Endothelial cell of umbilical vein (primary cell): ENCODE measurements around the gene NUAK1. TPM values are rescaled to one million over a fixed set of nuclear protein-coding genes. Genes with fewer than 3 reads are reported as not detected.

Source experiments
- BruUV-seq: library from RNA; stranded (reverse); fragments of 400-500 nt; replicated peaks from 2 replicates; lab custom pipeline; 2021; lab: Mats Ljungman, UMichigan
- CTCF ChIA-PET: fragments of 300-600, 350-600 bp; sonication (Branson Sonifier 250); formaldehyde crosslinking; loops from one replicate; lab custom pipeline; 2021; ENCODE audit warnings: antibody characterized with exemption, inconsistent platforms; lab: Charles Lee
- POLR2A ChIA-PET: fragments of 300-600, 350-600 bp; sonication (Branson Sonifier 250); formaldehyde crosslinking; loops from one replicate; lab custom pipeline; 2021; ENCODE audit warnings: antibody characterized with exemption, inconsistent platforms; lab: Charles Lee
- DNase-seq: peaks from one replicate; pipeline ENCODE4 v3.0.0-alpha.2; 2011; ENCODE audit warnings: low read depth, low spot score
- FAIRE-seq: peaks from 2 replicates; lab custom pipeline; 2011; peaks lifted over from hg19 to GRCh38; lab: Jason Lieb, UNC
- H2AFZ ChIP-seq: 2 replicates; pipeline ENCODE4 v1.6.0; 2012; ENCODE audit warnings: low read depth, low read length, control low read depth, inconsistent platforms
- H3K27ac ChIP-seq: 2 replicates; pipeline ENCODE4 v1.5.1; 2011; ENCODE audit warnings: low read depth, mild to moderate bottlenecking, control low read depth, low read length, moderate library complexity; ENCODE audit not compliant: insufficient read depth
- H3K27me3 ChIP-seq, 2 experiments: 2 replicates each; pipeline versions ENCODE4 v1.6.0 to v1.6.1; 2011; ENCODE audit warnings: low read length in 2 of 2, mixed read lengths in 1 of 2; ENCODE audit not compliant: control insufficient read depth in 2 of 2, insufficient read depth in 2 of 2
- H3K36me3 ChIP-seq, 2 experiments: 2 replicates in 1 of 2; 3 replicates in 1 of 2; pipeline ENCODE4 v1.5.1; 2011; ENCODE audit warnings: low read length in 2 of 2, mild to moderate bottlenecking in 1 of 2, moderate library complexity in 1 of 2; ENCODE audit not compliant: control insufficient read depth in 2 of 2, insufficient read depth in 2 of 2; ENCODE audit errors: extremely low read depth in 1 of 2
- H3K4me1 ChIP-seq: 3 replicates; pipeline ENCODE4 v1.5.1; 2011; ENCODE audit warnings: mild to moderate bottlenecking, low read length; ENCODE audit not compliant: control insufficient read depth, insufficient read depth; ENCODE audit errors: extremely low read depth
- H3K4me2 ChIP-seq: 2 replicates; pipeline ENCODE4 v1.6.1; 2011; ENCODE audit warnings: low read length, control low read depth, mixed read lengths; ENCODE audit not compliant: insufficient read depth
- H3K4me3 ChIP-seq, 3 experiments: fragments of 200-600 bp in 1 of 3; sonication (generic), shearing (Covaris generic) in 1 of 3; replicated peaks in 1 of 3; 2 replicates each; pipeline ENCODE4 v1.5.1; 2011 to 2016; ENCODE audit warnings: control low read depth in 3 of 3, low read length in 3 of 3, mild to moderate bottlenecking in 2 of 3, inconsistent platforms in 1 of 3, low read depth in 1 of 3, moderate library complexity in 1 of 3; ENCODE audit not compliant: insufficient read depth in 1 of 3
- H3K79me2 ChIP-seq: 2 replicates; pipeline ENCODE4 v1.6.0; 2012; ENCODE audit warnings: low read length, inconsistent platforms; ENCODE audit not compliant: control insufficient read depth, insufficient read depth
- H3K9ac ChIP-seq: replicated peaks from 2 replicates; pipeline ENCODE3; 2011; ENCODE audit warnings: low read length, control low read depth; ENCODE audit not compliant: insufficient read depth; ENCODE audit errors: extremely low read depth
- H3K9me1 ChIP-seq: replicated peaks from 3 replicates; pipeline ENCODE4 v1.6.0; 2011; ENCODE audit warnings: mild to moderate bottlenecking, low read length; ENCODE audit not compliant: control insufficient read depth, insufficient read depth; ENCODE audit errors: extremely low read depth
- H3K9me3 ChIP-seq: replicated peaks from 2 replicates; pipeline ENCODE4 v1.5.1; 2012; ENCODE audit warnings: low read length, inconsistent platforms; ENCODE audit not compliant: control insufficient read depth, insufficient read depth
- H4K20me1 ChIP-seq: replicated peaks from 2 replicates; pipeline ENCODE3; 2011; ENCODE audit warnings: mild to moderate bottlenecking, low read length; ENCODE audit not compliant: control insufficient read depth, insufficient read depth; ENCODE audit errors: extremely low read depth
- EZH2 ChIP-seq: IDR thresholded peaks from 2 replicates; pipeline ENCODE4 v1.6.1; 2012; ENCODE audit warnings: borderline replicate concordance, low read depth, mild to moderate bottlenecking, moderate library complexity, low read length, inconsistent platforms; ENCODE audit not compliant: severe bottlenecking
- FOS ChIP-seq: IDR thresholded peaks from 2 replicates; pipeline ENCODE4 v1.6.1; 2011; ENCODE audit warnings: mild to moderate bottlenecking, low read length, moderate library complexity, borderline replicate concordance; ENCODE audit not compliant: insufficient read depth
- GATA2 ChIP-seq: IDR thresholded peaks from 2 replicates; pipeline ENCODE4 v1.7.0; 2011; ENCODE audit warnings: low read depth, mild to moderate bottlenecking, moderate library complexity, mixed read lengths, low read length; ENCODE audit not compliant: insufficient read length, insufficient read depth
- JUN ChIP-seq: IDR thresholded peaks from 2 replicates; pipeline ENCODE4 v1.6.1; 2011; ENCODE audit warnings: borderline replicate concordance, low read depth; ENCODE audit not compliant: insufficient read length, insufficient read depth
- MYC ChIP-seq: IDR thresholded peaks from one replicate; pipeline ENCODE4 v1.6.1; 2011; ENCODE audit warnings: mild to moderate bottlenecking, low read depth, low read length
- POLR2A ChIP-seq: IDR thresholded peaks from 2 replicates; pipeline ENCODE4 v1.6.1; 2012; ENCODE audit warnings: low read depth, mild to moderate bottlenecking, control low read depth, low read length
- POLR2AphosphoS5 ChIP-seq: IDR thresholded peaks from 2 replicates; pipeline ENCODE4 v1.6.1; 2012; ENCODE audit warnings: low read depth, mild to moderate bottlenecking, control low read depth, low read length, moderate library complexity; ENCODE audit not compliant: insufficient read depth
- dilution Hi-C: fragments of 300-500 bp; cut with MboI; formaldehyde crosslinking; loops from one replicate; pipeline ENCODE4 v1.15.0; 2019; ENCODE audit warnings: low sequenced_read_pairs; ENCODE audit not compliant: extremely low pct_ligation_motif_present
- intact Hi-C: fragments of 100-400 bp; cut with micrococcal nuclease; formaldehyde crosslinking; loops from one replicate; pipeline ENCODE4 v1.10.0; 2022
- polyA plus RNA-seq, 4 experiments: library from polyadenylated mRNA; depleted of rRNA in 3 of 4; stranded (reverse) in 3 of 4; unstranded in 1 of 4; fragments of >200 nt; gene quantifications; 2 replicates each; pipeline versions ENCODE4 v1.2.1 to v1.2.3, GENCODE V29; 2011 to 2012; ENCODE audit warnings: missing spikeins in 1 of 4
- total RNA-seq: library from RNA; stranded (reverse); gene quantifications from 2 replicates; pipeline ENCODE4 v1.2.3, GENCODE V29; 2021
- TF ChIP-seq, protein P1 (sequence below): IDR thresholded peaks from 2 replicates; pipeline ENCODE4 v1.6.1; 2011; ENCODE audit not compliant: insufficient read depth, insufficient read length
- TF ChIP-seq, protein P2 (sequence below), 2 donors: IDR thresholded peaks; 1 replicate in 1 of 2; 2 replicates in 1 of 2; pipeline ENCODE4 v1.5.1; 2011; ENCODE audit warnings: low read length in 2 of 2, mild to moderate bottlenecking in 2 of 2, moderate library complexity in 2 of 2, control low read depth in 1 of 2, inconsistent platforms in 1 of 2, low read depth in 1 of 2; ENCODE audit not compliant: insufficient read depth in 1 of 2; ENCODE audit errors: extremely low read depth in 1 of 2

NUAK1 gene
- total and polyA plus RNA-seq, 2 donors (not counting 3 experiments of a cell fraction or from before 2014, with no cell fraction given): 34.2 to 39.7 TPM

GRCh38 chr12:106163712-106164111 is 25.0 kb upstream of the NUAK1 start:
- intact Hi-C loops (no loop called here), dilution Hi-C loops (no loop called here)
- Histone ChIP-seq H3K9ac (no peak overlapping the region), H3K9me3 (no peaks in the 10 kb centered on the region), H4K20me1 (no peaks in the 10 kb centered on the region), H3K9me1 (no peaks in the 10 kb centered on the region), H3K4me3 (no peak overlapping the region), H2AFZ (no peak overlapping the region), H3K4me1 (no peaks in the 10 kb centered on the region), H3K79me2 (no peaks in the 10 kb centered on the region), H3K4me2 (no peak overlapping the region), H3K27me3 (peaks cover 10 to 16% of the 10 kb centered on the region in 2 experiments), H3K27ac (no peak overlapping the region), H3K36me3 (no peaks in the 10 kb centered on the region)
- ChIA-PET CTCF (interaction anchor here (3.0 kb wide), 1 partner anchor 15 kb away, joined by 9 read pairs; no protein-coding TSS in a partner anchor), POLR2A (no interaction called here)
- DNase-seq: no peak
- no TSS peak for BruUV-seq
- TF ChIP-seq POLR2AphosphoS5: no peak
- TF ChIP-seq GATA2: no peak
- no peak for TF ChIP-seq EZH2
- TF ChIP-seq MYC: no peak
- no peak for FAIRE-seq

DNA sequence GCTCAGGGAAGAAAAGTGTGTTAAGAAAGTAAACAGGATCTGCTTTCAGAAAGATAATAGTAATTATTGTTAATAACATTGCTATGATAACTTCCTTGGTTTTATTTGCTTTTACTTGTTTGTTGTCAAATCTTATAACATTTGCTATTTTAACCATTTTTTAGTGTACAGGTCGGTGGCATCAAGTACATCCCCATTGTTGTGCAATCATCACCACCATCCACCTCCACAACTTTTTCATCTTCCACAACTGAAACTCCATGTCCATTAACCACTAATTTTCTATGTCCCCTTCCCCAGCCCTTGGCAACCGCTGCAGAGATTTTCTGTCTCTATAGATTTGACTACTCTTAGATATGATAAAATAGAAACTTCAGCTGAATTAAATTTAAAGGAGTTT is 22.7 kb upstream of the NUAK1 start:
- no peak for FAIRE-seq
- DNase-seq: no peak
- Histone ChIP-seq H3K79me2 (no peaks in the 10 kb centered on the region), H3K4me2 (no peak overlapping the region), H3K4me1 (no peaks in the 10 kb centered on the region), H4K20me1 (no peaks in the 10 kb centered on the region), H3K27ac (no peak overlapping the region), H3K4me3 (no peak overlapping the region), H3K9ac (no peak overlapping the region), H3K9me3 (no peaks in the 10 kb centered on the region), H2AFZ (no peak overlapping the region), H3K36me3 (no peaks in the 10 kb centered on the region), H3K9me1 (no peaks in the 10 kb centered on the region), H3K27me3 (peaks cover 10 to 16% of the 10 kb centered on the region in 2 experiments)
- intact Hi-C loops (no loop called here), dilution Hi-C loops (no loop called here)
- ChIA-PET POLR2A (no interaction called here), CTCF (interaction anchor here (1.7 to 2.6 kb wide), 2 partner anchors 13 to 62 kb away, joined by 5 to 9 read pairs; no protein-coding TSS in a partner anchor)
- no TSS peak for BruUV-seq
- TF ChIP-seq FOS: no peak
- TF ChIP-seq EZH2: no peak
- TF ChIP-seq GATA2: no peak
- TF ChIP-seq, protein P1, sequence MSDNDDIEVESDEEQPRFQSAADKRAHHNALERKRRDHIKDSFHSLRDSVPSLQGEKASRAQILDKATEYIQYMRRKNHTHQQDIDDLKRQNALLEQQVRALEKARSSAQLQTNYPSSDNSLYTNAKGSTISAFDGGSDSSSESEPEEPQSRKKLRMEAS: no peak
- no peak for TF ChIP-seq POLR2AphosphoS5
- TF ChIP-seq JUN: no peak
- TF ChIP-seq, protein P2, sequence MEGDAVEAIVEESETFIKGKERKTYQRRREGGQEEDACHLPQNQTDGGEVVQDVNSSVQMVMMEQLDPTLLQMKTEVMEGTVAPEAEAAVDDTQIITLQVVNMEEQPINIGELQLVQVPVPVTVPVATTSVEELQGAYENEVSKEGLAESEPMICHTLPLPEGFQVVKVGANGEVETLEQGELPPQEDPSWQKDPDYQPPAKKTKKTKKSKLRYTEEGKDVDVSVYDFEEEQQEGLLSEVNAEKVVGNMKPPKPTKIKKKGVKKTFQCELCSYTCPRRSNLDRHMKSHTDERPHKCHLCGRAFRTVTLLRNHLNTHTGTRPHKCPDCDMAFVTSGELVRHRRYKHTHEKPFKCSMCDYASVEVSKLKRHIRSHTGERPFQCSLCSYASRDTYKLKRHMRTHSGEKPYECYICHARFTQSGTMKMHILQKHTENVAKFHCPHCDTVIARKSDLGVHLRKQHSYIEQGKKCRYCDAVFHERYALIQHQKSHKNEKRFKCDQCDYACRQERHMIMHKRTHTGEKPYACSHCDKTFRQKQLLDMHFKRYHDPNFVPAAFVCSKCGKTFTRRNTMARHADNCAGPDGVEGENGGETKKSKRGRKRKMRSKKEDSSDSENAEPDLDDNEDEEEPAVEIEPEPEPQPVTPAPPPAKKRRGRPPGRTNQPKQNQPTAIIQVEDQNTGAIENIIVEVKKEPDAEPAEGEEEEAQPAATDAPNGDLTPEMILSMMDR (IDR thresholded peaks at IDR 0.05; ENCODE audit: extremely low read depth in 1 of 2, insufficient read depth in 1 of 2, low read depth in 1 of 2, low read length in 2 of 2): no peak
- no peak for TF ChIP-seq POLR2A
- TF ChIP-seq MYC: no peak
